Right ventricle myocardium inferior (tissue), 1 donor: ENCODE measurements around the gene CHST8. TPM values are rescaled to one million over a fixed set of nuclear protein-coding genes. Genes with fewer than 3 reads are reported as not detected.

Experiments
- total RNA-seq: library from RNA; stranded (reverse); fragmentation: NEBNext Ultra II Directional; extraction: Animal tissue kit (Norgen Biotek cat#: 25700); gene quantifications from one replicate; pipeline ENCODE4 v1.2.1, GENCODE V29; 2021
- donor health status: DM: no; HTN: yes; CAD: no; lungs with severe emphysema.

CHST8 gene
- total RNA-seq, 1 donor from 2014 or later: 0.27 TPM

Other genes starting within 250 kb of the CHST8 start
- gene CEBPG, start 248.2 kb upstream of the CHST8 start, total RNA-seq: 17.5 TPM
- gene PEPD, start 100.2 kb upstream of the CHST8 start, total RNA-seq: 32.1 TPM
- 10.1 TPM for gene KCTD15, start 174.9 kb downstream of the CHST8 start, total RNA-seq